Astrocyte (in vitro differentiated cells and primary cell): ENCODE data around the gene NLRP14. TPM values are rescaled to one million over a fixed set of nuclear protein-coding genes. Genes with fewer than 3 reads are reported as not detected.

ENCODE experiments used
- DNase-seq: peaks from one replicate; pipeline ENCODE4 v3.0.0-alpha.2; 2010; ENCODE audit warnings: low read depth
- FAIRE-seq: peaks from 2 replicates; lab custom pipeline; 2011; peaks lifted over from hg19 to GRCh38; lab: Jason Lieb, UNC
- H2AFZ ChIP-seq: 2 replicates; pipeline ENCODE4 v1.6.0; 2012; ENCODE audit warnings: low read depth, low read length, inconsistent platforms
- H3K27ac ChIP-seq: 2 replicates; pipeline ENCODE4 v1.5.1; 2011; ENCODE audit warnings: low read depth, low read length, inconsistent platforms
- H3K27me3 ChIP-seq: 2 replicates; pipeline ENCODE4 v1.6.0; 2011; ENCODE audit warnings: low read length, inconsistent platforms; ENCODE audit not compliant: insufficient read depth
- H3K36me3 ChIP-seq: 2 replicates; pipeline ENCODE4 v1.5.1; 2011; ENCODE audit warnings: low read length, inconsistent platforms; ENCODE audit not compliant: insufficient read depth
- H3K4me1 ChIP-seq: 2 replicates; pipeline ENCODE4 v1.5.1; 2011; ENCODE audit warnings: low read length, inconsistent platforms; ENCODE audit not compliant: insufficient read depth
- H3K4me2 ChIP-seq: 2 replicates; pipeline ENCODE4 v1.6.0; 2012; ENCODE audit warnings: low read length, inconsistent platforms
- H3K4me3 ChIP-seq: 2 replicates; pipeline ENCODE4 v1.5.1; 2011; ENCODE audit warnings: low read depth, mild to moderate bottlenecking, low read length, inconsistent platforms; ENCODE audit not compliant: insufficient read depth
- H3K79me2 ChIP-seq: 2 replicates; pipeline ENCODE4 v1.6.0; 2012; ENCODE audit warnings: mild to moderate bottlenecking, low read length, inconsistent platforms; ENCODE audit not compliant: insufficient read depth
- H3K9ac ChIP-seq: 2 replicates; pipeline ENCODE4 v1.6.0; 2012; ENCODE audit warnings: mild to moderate bottlenecking, low read length, inconsistent platforms
- H3K9me3 ChIP-seq: 2 replicates; pipeline ENCODE4 v1.5.1; 2012; ENCODE audit warnings: low read depth, mild to moderate bottlenecking, low read length, inconsistent platforms; ENCODE audit not compliant: insufficient read depth
- H4K20me1 ChIP-seq: 2 replicates; pipeline ENCODE4 v1.6.0; 2012; ENCODE audit warnings: low read length, inconsistent platforms; ENCODE audit not compliant: insufficient read depth
- H3K27ac Mint-ChIP-seq: one replicate; pipeline ENCODE4 v1.8.0; 2021; ENCODE audit warnings: mild to moderate bottlenecking, mixed read lengths; ENCODE audit not compliant: unreplicated experiment
- H3K27me3 Mint-ChIP-seq: one replicate; pipeline ENCODE4 v1.8.0; 2021; ENCODE audit warnings: low read depth, mixed read lengths; ENCODE audit not compliant: unreplicated experiment
- H3K36me3 Mint-ChIP-seq: one replicate; pipeline ENCODE4 v1.8.0; 2021; ENCODE audit warnings: low read depth, mixed read lengths; ENCODE audit not compliant: unreplicated experiment
- H3K4me1 Mint-ChIP-seq: one replicate; pipeline ENCODE4 v1.8.0; 2021; ENCODE audit warnings: low read depth, mixed read lengths; ENCODE audit not compliant: unreplicated experiment
- H3K4me3 Mint-ChIP-seq: one replicate; pipeline ENCODE4 v1.8.0; 2021; ENCODE audit warnings: mild to moderate bottlenecking, moderate library complexity, mixed read lengths; ENCODE audit not compliant: unreplicated experiment
- H3K9me3 Mint-ChIP-seq: one replicate; pipeline ENCODE4 v1.8.0; 2021; ENCODE audit warnings: mild to moderate bottlenecking, mixed read lengths; ENCODE audit not compliant: unreplicated experiment
- CTCF ChIP-seq: IDR thresholded peaks from 2 replicates; pipeline ENCODE4 v1.5.1; 2011; ENCODE audit warnings: low read depth, mild to moderate bottlenecking, inconsistent platforms, low read length, moderate library complexity; ENCODE audit not compliant: insufficient read depth
- EZH2 ChIP-seq: IDR thresholded peaks from 2 replicates; pipeline ENCODE4 v1.6.1; 2012; ENCODE audit warnings: mild to moderate bottlenecking, low read length, inconsistent platforms; ENCODE audit not compliant: insufficient read depth
- total RNA-seq: library from RNA; stranded (reverse); gene quantifications from 2 replicates; pipeline ENCODE4 v1.2.1, GENCODE V29; 2021

The NLRP14 gene
- total RNA-seq, 1 donor from 2014 or later = not detected

GRCh38 chr11:7034019-7034418 lies 13.7 kb downstream of the NLRP14 start:
- H3K9me3 Mint-ChIP-seq = no peaks in the 10 kb centered on the region
- no peaks in the 10 kb centered on the region for H3K36me3 ChIP-seq
- no peaks in the 10 kb centered on the region for H3K9me3 ChIP-seq
- no peak overlapping the region for H3K27ac Mint-ChIP-seq
- H3K79me2 ChIP-seq = no peaks in the 10 kb centered on the region
- FAIRE-seq (no peak), DNase-seq (no peak)
- peaks cover 8% of the 10 kb centered on the region for H3K27me3 Mint-ChIP-seq
- peaks cover 4% of the 10 kb centered on the region for H3K27me3 ChIP-seq
- no peak overlapping the region for H2AFZ ChIP-seq
- H3K4me2 ChIP-seq = no peak overlapping the region
- H3K4me3 Mint-ChIP-seq = no peak overlapping the region
- H3K4me1 ChIP-seq = no peaks in the 10 kb centered on the region
- H3K4me3 ChIP-seq = no peak overlapping the region
- no peaks in the 10 kb centered on the region for H4K20me1 ChIP-seq
- H3K4me1 Mint-ChIP-seq = no peaks in the 10 kb centered on the region
- no peak overlapping the region for H3K27ac ChIP-seq
- no peak for TF ChIP-seq EZH2
- TF ChIP-seq CTCF = no peak
- H3K36me3 Mint-ChIP-seq = no peaks in the 10 kb centered on the region
- H3K9ac ChIP-seq = no peak overlapping the region

- Mint-ChIP-seq H3K4me1 (no peaks in the 10 kb centered on the region), H3K4me3 (no peak overlapping the region), H3K27me3 (no peaks in the 10 kb centered on the region), H3K36me3 (no peaks in the 10 kb centered on the region), H3K9me3 (no peaks in the 10 kb centered on the region), H3K27ac (no peak overlapping the region)
- TF ChIP-seq EZH2 (no peak), CTCF (no peak)
- H3K36me3 ChIP-seq = no peaks in the 10 kb centered on the region
- H3K4me3 ChIP-seq = no peak overlapping the region
- FAIRE-seq = no peak
- no peak overlapping the region for H3K27ac ChIP-seq
- H3K4me2 ChIP-seq = peak overlapping the region; percentile 8
- no peaks in the 10 kb centered on the region for H3K9me3 ChIP-seq
- no peak overlapping the region for H3K9ac ChIP-seq
- no peaks in the 10 kb centered on the region for H4K20me1 ChIP-seq
- no peaks in the 10 kb centered on the region for H3K27me3 ChIP-seq
- no peak overlapping the region for H2AFZ ChIP-seq
- no peaks in the 10 kb centered on the region for H3K4me1 ChIP-seq
- DNase-seq = peak; percentile 63
- H3K79me2 ChIP-seq = no peaks in the 10 kb centered on the region
Measured at GRCh38 chr11:7046474-7047175, 26.3 kb downstream of the NLRP14 start.

- no peaks in the 10 kb centered on the region for H3K79me2 ChIP-seq
- no peaks in the 10 kb centered on the region for H4K20me1 ChIP-seq
- TF ChIP-seq EZH2 (no peak), CTCF (no peak)
- H3K4me1 ChIP-seq = no peaks in the 10 kb centered on the region
- H3K27me3 Mint-ChIP-seq = no peaks in the 10 kb centered on the region
- no peak overlapping the region for H3K27ac Mint-ChIP-seq
- no peak overlapping the region for H3K4me3 Mint-ChIP-seq
- FAIRE-seq (no peak), DNase-seq (no peak)
- H3K4me1 Mint-ChIP-seq = no peaks in the 10 kb centered on the region
- no peak overlapping the region for H3K27ac ChIP-seq
- H3K4me2 ChIP-seq = no peak overlapping the region
- no peaks in the 10 kb centered on the region for H3K9me3 Mint-ChIP-seq
- no peak overlapping the region for H3K9ac ChIP-seq
- H3K9me3 ChIP-seq = no peaks in the 10 kb centered on the region
- no peak overlapping the region for H3K4me3 ChIP-seq
- H3K36me3 ChIP-seq = no peaks in the 10 kb centered on the region
- H3K36me3 Mint-ChIP-seq = no peaks in the 10 kb centered on the region
- H3K27me3 ChIP-seq = no peaks in the 10 kb centered on the region
- no peak overlapping the region for H2AFZ ChIP-seq
Measured at GRCh38 chr11:7050191-7050590, 29.9 kb downstream of the NLRP14 start.
